HG02571 (cell line): ENCODE results near the gene DGCR8.

Experiments used
- ATAC-seq: cut with Tn5 transposase; IDR thresholded peaks from one replicate; pipeline ENCODE4 v1.9.1; 2021; ENCODE audit warnings: mild to moderate bottlenecking, moderate library complexity; ENCODE audit not compliant: unreplicated experiment

Gene DGCR8

DNA sequence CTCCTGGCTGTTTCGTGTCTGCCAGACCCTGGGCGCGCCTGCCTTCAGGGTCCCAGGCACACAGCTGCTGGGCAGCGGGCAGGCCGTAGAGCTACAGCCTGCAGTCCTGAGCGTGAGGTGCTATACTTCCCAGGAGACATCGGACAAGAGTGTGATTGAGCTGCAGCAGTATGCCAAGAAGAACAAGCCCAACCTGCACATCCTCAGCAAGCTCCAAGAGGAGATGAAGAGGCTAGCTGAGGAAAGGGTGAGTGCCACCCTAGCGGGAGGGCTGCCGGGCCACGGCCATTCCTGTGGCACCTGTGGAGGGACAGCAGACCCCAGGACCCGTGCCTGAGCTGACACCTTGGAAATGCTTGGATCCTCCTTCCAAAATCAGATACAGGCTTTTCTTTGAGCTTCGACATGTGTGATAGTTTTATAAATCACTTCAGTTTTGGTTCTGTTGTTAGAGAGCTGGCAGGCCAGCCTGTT, 28.8 kb downstream of the DGCR8 start:
- ATAC-seq: no peak

DNA sequence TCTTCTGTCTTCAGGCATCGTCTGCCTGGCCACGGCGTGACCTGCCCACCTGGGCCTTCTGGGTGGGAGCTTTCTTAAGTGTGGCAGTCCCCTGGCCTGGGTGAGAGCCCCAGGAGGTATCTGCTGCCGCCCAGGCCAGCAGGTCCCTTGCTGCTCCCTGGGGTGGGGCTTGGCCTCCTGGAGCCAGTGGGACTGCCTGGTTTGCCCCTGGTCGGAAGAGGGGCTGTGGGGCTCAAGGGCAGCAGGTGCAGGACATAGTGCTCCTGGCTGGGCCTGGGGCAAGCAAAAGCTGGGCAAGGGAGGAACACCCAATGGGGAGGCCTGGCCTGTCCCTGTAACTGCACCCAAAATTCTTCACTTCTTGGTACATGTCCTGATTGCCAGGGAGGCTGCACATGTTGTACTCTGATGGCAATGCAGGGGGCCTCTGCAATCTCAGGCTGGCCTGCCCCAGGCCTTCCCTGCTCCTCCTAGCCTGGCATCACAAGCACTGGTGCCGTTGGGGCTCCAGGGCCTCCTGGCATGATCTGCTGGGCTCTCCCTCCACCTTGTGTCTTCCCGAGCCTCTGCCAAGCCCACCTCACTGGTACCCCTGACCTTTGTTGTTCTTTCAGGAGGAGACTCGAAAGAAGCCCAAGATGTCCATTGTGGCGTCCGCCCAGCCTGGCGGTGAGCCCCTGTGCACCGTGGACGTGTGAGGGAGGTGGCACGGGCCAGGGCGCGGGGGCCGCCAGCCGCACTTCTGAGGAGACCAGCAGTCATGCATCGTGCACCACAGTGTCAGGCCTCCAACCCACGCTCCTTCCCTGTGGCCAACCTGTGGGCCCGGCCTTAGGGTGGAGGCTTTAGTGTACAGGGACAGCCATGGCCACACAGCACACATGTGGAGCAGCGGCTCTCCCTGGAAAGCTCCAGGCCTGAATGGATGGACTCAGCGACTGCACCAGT, 29.6 kb downstream of the DGCR8 start:
- no peak for ATAC-seq

DNA sequence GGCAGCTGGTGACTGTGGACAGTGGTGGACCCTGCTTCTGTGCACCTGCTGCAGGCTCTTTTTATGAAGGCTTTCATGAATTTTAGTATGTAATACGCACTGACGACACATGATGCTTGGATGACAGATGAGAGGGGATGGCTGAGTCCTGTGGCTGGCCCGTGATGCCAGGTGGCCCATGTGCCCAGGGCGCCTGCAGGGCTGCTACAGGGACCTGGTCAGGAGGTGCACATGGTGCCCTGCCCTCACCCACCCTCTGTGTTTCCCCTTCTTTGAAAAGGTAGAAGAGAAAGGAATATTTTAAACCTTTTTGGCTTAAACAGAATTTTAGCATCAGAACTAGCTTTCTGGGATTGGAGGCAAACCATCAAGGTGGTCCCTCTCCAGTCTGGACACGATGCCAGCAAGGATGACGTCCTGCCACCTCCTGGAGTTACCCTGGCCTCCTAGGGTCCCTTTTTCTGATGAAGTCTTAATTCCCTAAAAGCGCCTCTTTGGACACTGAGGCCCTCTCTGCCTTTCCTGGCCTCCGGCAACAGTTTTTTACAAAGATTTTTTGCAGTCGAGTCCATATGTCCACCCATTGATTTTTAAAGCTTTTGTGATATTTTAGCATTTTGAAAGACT, 30.4 kb downstream of the DGCR8 start:
- ATAC-seq: no peak

DNA sequence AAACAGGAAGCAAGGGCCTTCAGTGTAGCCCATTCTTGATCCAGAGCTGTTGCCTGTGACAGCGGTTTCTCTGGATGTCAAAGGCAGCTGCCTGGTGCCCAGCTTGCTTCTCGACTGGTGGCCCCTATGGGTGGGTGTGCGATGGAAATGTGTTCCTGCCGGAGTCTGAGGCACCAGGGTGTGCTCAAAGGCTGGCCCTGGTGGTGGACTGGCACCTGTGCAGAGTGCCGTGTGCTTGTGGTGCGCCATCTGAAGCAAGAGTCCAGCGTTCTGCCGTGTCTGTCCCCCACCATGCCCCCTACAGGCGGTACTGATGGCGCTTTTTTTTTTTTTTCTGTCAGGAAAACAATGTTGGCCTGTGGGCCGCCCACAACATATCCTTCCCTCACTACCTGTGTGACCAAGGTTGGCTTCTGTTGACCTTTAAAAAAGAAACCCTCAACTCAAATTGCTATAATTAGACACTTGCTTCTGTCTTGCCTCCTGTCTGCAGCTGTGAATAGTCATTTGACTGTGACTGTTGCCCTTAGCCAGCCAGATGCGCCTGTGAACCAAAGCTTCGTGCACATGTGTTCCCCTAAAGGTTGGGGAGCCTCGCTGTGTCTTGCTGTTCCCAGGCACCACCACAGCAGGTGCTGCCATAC, 31.1 kb downstream of the DGCR8 start:
- no peak for ATAC-seq

DNA sequence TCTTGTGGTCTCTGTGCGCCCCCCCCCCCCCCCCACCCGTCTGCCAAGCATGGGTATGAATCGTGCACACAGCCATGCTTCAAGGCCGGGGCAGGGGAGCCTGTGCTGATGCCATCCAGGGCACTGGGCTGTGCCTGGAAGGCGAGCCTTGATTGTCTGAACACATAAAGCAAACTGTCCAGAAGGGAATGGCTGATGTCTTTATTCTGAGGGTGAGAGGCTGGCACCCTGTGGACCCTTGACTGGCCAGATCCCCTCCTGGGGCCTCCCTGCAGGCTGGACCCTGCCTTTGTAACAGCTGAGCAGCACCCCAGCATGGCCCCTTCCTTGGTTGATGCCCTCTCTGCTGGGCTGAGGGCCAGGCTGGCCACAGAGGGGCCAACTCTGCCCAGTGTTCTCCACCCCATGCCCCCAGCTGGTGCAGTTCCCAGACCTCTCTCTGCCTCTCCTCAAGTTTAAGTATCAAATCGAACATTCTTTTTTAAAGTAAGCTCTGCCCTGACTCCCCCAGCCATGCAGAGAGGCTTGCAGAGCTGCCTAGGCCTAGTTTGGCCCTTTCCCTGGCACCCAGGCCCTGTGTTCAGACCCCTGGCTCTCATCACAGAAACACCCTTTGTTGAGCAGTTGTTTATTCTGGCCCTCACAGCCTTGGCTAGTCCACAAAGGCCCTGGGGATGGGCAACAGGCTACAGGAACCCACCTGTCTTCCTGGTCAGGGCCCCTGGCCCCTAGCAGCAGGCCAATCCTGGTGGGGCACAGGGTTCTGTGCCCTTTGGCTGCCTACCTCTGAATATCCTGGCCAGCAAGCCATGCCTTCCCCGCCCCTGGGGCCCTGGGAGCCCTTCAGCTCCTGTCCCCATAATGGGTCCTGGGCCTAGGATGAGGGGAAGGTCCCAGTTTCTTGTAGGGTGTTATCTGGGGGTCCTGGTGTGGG, 31.9 kb downstream of the DGCR8 start:
- no peak for ATAC-seq

DNA sequence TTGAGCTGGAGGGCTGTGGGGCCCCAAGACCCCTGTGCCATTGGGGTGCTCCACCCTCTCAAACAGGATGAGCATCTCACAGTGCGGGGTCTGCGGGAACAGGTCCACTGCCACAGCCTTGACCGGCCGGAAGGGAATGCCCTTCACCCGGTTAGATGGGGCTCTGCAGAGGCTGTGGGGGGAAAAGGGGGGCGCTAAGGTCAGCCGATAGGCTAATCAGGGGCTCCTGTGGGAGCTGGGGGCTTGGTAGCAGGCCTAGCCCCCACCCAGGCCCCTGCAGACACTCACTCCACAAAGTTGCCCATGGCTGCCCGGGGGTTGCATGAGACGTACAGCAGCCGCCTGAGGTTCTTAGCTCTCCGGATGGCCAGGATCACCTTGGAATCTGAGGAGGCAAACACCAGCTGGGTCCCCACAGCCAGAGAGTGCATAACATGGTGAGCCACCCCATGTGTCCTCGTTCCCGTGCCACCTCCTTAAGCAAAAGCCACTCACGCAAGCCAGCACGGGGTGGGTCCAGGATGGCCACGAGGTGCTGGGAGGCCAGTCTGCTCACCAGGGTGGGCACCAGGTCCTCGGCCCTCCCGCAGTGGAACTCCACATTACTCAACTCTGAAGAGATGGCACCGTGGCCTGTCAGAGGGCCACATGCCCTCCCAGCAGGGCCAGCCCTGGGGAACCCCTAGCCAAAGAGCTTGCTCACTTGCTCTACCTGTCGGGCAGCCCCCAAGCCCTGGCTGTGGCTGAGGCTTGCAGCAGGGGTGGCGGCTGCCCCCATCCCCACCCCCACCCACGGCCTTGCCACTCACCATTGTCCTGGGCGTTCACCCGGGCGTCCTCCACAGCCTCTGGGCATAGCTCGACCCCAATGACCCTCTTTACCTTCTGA, 32.8 kb downstream of the DGCR8 start:
- no peak for ATAC-seq

DNA sequence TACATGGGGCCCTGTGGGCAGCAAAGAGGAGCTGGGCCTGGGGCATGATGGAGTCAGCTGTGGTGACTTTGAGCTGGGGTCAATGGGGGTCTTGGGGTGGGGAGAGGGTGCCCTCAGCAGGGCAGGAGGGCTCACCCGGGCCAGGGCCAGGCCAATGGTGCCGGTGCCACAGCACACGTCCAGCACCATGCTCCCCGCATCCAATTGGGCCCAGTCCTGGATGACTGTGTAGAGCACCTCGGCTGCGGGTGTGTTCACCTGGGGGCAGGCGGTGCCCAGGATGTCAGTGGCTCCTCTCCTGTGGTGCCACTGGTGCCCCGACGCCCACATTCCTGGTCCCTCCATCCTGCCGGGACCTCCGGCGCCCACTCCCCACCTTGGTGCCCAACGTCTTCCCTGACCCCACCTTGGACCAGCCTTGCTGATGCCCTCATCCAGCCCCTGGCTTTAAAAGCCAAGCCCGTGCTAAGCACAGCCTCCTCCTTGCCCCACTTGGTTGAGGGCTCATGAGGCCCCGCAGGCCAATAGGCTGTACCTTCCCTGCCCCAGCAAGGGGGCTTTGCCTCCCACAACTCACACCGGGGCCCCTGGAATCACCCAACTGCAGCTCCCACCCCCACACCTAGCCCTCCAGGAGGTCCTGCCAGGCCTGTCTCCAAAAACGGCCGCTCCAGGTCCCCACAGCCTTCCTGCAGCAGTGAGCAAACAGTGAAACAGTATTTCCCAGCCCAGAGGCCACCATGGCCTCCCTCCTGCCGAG, 33.7 kb downstream of the DGCR8 start:
- no peak for ATAC-seq

DNA sequence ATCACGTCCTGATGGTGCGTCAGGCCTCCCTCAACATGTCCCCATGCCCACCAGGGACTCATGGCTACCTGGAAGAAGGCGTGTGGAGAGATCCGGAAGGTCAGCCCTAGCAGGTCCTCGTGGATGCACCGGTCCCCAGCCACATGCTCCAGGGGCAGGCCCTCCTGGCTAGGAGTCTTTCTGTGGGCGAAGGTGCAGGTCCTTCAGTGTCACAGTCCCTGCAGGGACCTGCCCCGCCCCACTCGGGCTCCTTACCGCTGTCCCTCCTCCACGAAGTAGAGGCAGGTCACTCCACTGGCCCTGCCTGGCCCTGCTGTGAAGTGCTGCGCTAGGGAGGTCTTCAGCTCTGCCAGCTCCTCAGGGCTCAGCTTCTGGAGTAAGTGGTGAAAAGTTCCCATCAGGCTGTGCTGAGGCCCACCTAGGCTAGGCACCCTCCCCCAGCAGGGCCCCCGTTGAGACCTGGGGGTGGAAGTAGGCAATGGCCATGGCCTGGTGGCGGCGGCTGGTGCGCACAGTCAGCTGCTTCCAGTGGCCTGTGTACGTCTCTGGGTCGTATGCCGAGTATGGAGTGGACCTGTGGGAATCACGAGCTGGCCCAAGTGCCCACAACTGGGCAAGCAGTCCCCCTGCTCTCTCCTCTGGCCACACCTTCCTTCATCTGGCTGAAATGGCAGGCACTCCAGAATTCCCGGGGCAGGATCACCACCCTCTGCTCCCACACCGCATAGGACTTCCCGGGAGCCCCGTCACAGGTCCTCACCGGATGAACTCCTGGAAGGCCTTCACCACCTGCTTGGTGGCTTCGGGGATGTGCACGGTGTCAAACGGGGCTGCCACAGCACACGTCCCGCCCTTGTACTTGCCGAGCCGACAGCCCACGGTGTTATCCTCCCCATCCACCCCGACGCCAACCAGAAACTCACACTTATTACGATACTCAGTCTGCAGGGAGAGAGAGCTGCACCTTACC, 34.8 kb downstream of the DGCR8 start:
- no peak for ATAC-seq

DNA sequence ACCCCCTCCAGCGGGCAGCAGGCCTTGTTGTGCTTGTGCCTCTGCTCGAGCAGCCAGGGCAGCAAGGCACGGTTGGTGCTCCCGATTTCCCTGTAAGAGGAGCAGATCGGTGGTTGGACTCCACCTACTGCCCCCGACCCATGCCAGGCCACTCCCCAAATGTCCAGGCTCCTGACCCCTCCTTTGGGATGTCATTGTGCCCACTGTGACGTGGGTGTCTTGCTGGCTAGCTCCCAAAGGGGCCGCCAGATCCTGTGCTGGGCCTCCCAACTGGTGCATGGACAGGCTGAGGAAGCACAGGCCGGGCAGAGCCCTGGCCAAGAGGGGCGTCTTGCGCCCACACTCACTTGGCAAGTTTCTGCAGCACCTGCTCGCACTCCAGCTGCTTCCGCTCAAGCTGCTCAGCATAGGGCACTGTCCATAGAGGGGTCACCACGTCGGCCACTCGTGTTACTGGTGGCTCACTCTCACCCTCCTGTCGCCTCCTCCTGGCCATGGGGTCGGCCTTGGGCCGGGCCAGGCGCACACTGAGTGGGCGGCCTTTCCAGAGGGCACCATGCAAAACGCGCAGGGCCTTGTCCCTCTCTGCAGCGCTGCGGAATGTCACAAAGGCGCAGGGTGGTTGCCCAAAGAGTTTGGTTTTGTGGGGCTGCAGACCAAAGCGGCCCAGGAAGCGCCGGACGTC, 35.8 kb downstream of the DGCR8 start, which contains the start of gene RANBP1:
RANBP1 (plus strand) TSS at position 414 of the 685 bp plus-strand sequence; CDS start at position 495, 81 bp downstream.
- no peak for ATAC-seq

DNA sequence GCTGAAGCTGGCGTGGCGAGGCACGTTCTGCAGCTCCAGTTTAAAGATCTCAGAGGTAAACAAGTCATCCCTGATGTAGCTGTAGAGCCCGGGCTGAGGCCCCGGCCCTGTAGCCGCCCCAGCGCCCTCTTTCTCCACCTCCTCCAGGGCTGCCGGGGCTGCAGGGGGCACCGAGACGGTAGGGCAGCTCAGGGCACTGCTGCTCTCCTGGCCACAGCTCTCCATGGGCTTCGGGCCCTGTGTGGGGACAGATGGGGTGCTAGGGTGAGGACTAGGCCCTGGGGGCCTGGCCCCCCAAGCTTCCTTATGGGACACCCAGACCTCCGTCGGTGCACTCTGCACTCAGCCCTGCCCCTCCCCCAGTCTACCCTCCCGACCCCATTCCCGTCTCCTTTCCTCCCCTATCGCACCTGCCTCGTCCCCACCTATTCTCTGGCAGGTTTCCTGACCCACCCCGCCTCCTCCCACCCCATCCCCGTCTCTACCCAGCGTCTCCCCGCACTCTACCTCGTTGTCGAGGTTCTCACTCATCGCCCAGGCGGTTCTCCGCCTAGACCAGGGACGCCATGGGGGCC, 36.4 kb downstream of the DGCR8 start:
- no peak for ATAC-seq

DNA sequence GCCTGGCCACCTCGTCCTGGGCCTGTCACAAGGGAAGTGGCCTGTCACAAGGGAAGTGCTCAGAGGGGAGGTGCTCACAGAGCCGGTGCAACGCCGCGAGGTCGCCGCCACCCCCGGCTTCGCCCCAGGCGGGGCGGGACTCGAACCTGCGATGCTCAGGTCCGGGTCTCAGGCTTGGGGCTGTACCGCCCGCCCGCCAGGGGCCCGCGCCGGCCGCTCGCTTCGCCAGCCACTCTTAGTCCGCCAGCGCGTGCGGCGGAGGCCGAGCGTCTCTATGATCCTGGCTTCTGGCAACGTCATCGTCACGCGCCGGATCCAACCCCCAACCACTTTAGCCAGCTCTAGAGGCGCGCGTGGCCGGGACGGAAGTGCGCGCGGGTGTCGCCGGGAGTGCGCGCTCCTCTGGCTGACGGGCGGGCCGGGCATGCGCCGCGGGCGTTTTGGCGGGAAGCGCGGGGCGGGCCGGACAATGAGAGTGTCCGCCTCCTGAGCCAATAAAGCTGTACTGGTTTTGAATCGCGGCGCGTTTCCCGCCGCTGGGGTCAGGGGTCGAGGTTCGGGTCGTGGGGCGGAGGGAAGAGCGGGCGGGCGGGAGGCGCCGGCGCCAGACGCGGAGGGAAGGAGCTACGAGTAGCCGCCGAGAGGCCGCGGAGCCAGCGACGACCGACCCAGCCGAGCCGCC, 37.1 kb downstream of the DGCR8 start, which contains the start of gene TRMT2A:
TRMT2A (minus strand) TSS at position 276 of the 682 bp plus-strand sequence. CDS start 320 bp downstream, outside the sequence.
- peak; percentile 74 for ATAC-seq

DNA sequence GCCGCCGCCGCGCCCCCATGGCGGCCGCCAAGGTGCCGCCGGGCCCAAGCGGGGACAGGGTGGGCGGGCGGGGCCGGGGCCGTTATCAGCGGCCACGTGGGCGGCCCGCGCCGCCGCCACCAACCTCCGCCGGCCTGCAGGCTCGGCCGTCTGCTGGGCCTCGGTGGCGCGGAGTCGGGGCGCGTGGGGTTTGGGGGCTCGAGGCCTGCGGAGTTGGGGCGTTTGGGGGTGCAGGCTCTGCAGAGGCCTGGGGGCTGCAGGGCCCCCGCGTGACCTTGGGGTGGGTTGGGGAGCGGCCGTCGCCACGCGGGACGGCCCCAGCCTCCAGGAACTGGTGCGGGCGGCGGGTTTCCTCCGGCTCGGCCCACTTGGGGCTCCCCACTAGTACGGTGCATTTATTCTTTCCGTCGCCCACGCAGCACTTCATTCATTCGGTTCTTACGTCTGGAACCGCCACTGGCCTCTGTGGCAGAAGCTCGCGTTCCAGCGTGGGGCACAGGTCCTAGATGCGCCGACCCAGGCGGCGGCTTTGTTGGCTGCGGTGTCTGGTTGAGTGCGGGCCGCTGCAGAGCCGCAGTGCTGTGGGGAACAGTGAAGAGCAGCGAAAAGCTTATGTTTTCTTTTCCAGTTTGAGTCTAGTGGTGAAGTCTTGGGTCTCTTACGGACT, 37.7 kb downstream of the DGCR8 start:
- ATAC-seq: peak; percentile 12

DNA sequence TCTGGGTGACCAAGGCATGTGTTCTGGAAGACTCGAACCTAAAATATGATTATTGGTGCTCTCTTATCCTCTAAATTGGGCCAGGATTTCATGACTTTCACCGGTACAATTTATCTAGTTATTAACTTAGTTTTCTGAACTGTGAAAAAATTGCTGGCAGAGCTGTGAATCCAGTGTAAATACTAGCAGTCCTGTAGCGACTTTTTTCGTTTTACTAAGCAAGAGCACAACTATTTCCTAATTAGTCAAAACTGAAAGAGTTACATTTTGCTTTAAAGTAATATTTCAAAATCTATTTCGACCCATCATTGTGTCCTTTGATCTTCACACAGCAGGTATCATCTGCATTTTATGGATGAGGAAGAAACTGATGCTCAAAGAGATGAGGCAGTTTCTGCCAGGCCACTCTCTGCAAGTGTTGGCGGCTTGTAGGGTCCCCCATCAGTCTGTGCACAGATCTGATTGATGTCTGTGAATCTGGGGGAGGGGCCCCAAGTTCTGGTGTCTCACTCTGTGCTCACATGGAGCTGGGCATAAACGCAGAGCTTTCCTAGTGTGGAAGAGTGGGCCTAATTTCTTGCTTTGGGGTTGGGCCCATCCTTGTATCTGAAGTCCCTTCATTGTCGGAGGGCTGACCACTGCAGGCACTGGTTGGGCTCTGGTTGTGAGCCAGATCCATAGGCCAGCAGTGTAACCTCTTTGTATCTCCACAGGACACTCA, 38.4 kb downstream of the DGCR8 start:
- no peak for ATAC-seq

DNA sequence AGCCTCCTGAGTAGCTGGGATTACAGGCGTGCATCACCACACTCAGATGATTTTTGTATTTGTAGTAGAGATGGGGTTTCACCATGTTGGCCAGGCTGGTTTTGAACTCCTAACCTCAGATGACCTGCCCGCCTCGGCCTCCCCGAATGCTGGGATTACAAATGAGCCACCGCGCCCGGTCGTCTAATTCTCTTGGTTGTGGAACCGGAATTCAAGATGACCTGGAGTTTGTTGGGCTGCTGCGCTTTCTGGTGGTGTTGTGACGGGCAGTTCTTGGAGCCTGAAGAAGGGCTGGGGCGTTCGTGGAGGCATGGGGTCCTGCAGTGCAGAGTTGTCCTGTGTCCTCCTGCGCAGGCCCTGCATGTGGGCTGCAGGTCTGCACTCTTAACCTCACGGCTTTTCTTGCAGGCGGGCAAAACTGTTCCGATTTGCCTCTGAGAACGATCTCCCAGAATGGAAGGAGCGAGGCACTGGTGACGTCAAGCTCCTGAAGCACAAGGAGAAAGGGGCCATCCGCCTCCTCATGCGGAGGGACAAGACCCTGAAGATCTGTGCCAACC, 41.9 kb downstream of the DGCR8 start:
- no peak for ATAC-seq
